ENCODE data around the gene MTHFD1L. TPM values are rescaled to one million over a fixed set of nuclear protein-coding genes. Genes with fewer than 3 reads are reported as not detected.

Gene MTHFD1L
- total and polyA plus RNA-seq, 3 experiments from 2014 or later = 5.8 to 108 (median 102) TPM

GRCh38 chr6:150922137-150922536 lies 56.6 kb downstream of the MTHFD1L start:
- no peak for DNase-seq
- H3K36me3 Mint-ChIP-seq = peaks cover 3 to 8% (median 5%) of the 10 kb centered on the region in 3 donors
- POLR2A ChIA-PET = no interaction called here
- no peaks in the 10 kb centered on the region for H3K9me3 ChIP-seq (ENCODE audit: low read length)
- no peak overlapping the region for H3K27ac Mint-ChIP-seq
- H3K36me3 ChIP-seq (ENCODE audit: insufficient read depth, low read length) = peaks cover 6% of the 10 kb centered on the region
- H3K4me1 Mint-ChIP-seq = no peaks in the 10 kb centered on the region
- no peak overlapping the region for H3K27ac ChIP-seq (ENCODE audit: low read depth, low read length)
- no peaks in the 10 kb centered on the region for H3K27me3 ChIP-seq (ENCODE audit: insufficient read depth, low read length, poor library complexity, severe bottlenecking)
- no peaks in the 10 kb centered on the region for H3K9me3 Mint-ChIP-seq
- H3K27me3 Mint-ChIP-seq = no peaks in the 10 kb centered on the region
- H3K4me3 Mint-ChIP-seq = no peak overlapping the region
- no peak overlapping the region for H3K4me3 ChIP-seq (ENCODE audit: low read length)
- CTCF ChIA-PET = no interaction called here
- no peaks in the 10 kb centered on the region for H3K4me1 ChIP-seq (ENCODE audit: insufficient read depth, low read length)

DNA sequence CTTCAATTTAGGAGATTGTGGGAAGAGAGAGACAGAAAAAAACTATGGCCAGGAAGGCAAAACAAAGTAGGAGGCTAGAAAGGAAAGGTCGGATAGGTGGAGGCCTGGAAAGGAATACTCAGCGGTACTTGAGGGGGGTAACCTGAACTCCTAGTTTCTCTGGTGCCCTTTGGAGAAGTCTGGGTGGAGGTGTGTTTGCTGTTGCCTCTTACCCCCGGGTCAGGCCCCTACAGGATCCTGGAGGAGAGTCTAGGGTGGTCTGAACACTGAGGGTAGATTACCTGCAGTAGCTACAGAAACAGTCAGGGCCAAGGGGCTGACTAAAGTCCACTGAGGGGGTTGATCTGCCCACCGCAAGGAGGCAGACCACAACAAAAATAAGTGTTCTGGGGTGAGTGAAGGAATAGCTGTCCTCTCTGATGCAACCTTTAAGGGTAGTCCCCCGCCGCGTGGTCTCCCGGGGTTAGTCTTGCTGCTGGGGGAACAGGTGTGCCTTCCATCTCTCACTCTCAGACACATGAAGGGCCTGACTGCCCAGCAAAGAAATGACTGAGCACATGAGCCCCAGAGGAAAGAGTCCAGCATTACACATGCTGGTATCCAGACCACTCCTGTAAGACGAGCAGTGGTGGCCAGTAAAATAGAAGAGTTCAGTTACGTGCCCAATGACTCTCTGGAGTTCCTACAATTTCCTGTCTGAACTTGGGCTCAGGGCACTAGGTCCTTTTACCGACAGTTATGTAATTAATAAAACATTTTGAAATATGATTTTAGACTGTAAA lies 59.5 kb downstream of the MTHFD1L start:
- no peak overlapping the region for H3K27ac ChIP-seq (ENCODE audit: low read depth, low read length)
- CTCF ChIA-PET = no interaction called here
- H3K27me3 ChIP-seq (ENCODE audit: insufficient read depth, low read length, poor library complexity, severe bottlenecking) = no peaks in the 10 kb centered on the region
- POLR2A ChIA-PET = no interaction called here
- DNase-seq = no peak
- no peaks in the 10 kb centered on the region for H3K9me3 ChIP-seq (ENCODE audit: low read length)
- H3K36me3 Mint-ChIP-seq = peaks cover 0 to 6% (median 2%) of the 10 kb centered on the region in 3 donors
- H3K27ac Mint-ChIP-seq = peak overlapping the region in 1 of 8 donors; percentile 61
- H3K9me3 Mint-ChIP-seq = no peaks in the 10 kb centered on the region
- H3K4me3 ChIP-seq (ENCODE audit: low read length) = no peak overlapping the region
- no peaks in the 10 kb centered on the region for H3K4me1 ChIP-seq (ENCODE audit: insufficient read depth, low read length)
- peaks cover 2% of the 10 kb centered on the region for H3K36me3 ChIP-seq (ENCODE audit: insufficient read depth, low read length)
- H3K27me3 Mint-ChIP-seq = no peaks in the 10 kb centered on the region
- H3K4me3 Mint-ChIP-seq = no peak overlapping the region
- no peaks in the 10 kb centered on the region for H3K4me1 Mint-ChIP-seq

GRCh38 chr6:150925590-150925928 lies 60.1 kb downstream of the MTHFD1L start:
- Histone ChIP-seq H3K36me3 (ENCODE audit: insufficient read depth, low read length) (no peaks in the 10 kb centered on the region), H3K27me3 (ENCODE audit: insufficient read depth, low read length, poor library complexity, severe bottlenecking) (no peaks in the 10 kb centered on the region), H3K27ac (ENCODE audit: low read depth, low read length) (no peak overlapping the region), H3K4me1 (ENCODE audit: insufficient read depth, low read length) (no peaks in the 10 kb centered on the region), H3K9me3 (ENCODE audit: low read length) (no peaks in the 10 kb centered on the region), H3K4me3 (ENCODE audit: low read length) (no peak overlapping the region)
- Mint-ChIP-seq H3K27me3 (no peaks in the 10 kb centered on the region), H3K27ac (no peak overlapping the region), H3K4me1 (no peaks in the 10 kb centered on the region), H3K4me3 (no peak overlapping the region), H3K9me3 (no peaks in the 10 kb centered on the region), H3K36me3 (peaks cover 0 to 6% (median 2%) of the 10 kb centered on the region in 3 donors)
- ChIA-PET POLR2A (no interaction called here), CTCF (no interaction called here)
- no peak for DNase-seq

- Histone ChIP-seq H3K27me3 (ENCODE audit: insufficient read depth, low read length, poor library complexity, severe bottlenecking) (no peaks in the 10 kb centered on the region), H3K9me3 (ENCODE audit: low read length) (no peaks in the 10 kb centered on the region), H3K27ac (ENCODE audit: low read depth, low read length) (no peak overlapping the region), H3K4me3 (ENCODE audit: low read length) (no peak overlapping the region), H3K36me3 (ENCODE audit: insufficient read depth, low read length) (no peaks in the 10 kb centered on the region), H3K4me1 (ENCODE audit: insufficient read depth, low read length) (no peaks in the 10 kb centered on the region)
- POLR2A ChIA-PET = no interaction called here
- Mint-ChIP-seq H3K36me3 (peaks cover 0 to 6% (median 2%) of the 10 kb centered on the region in 3 donors), H3K27me3 (no peaks in the 10 kb centered on the region), H3K4me1 (no peaks in the 10 kb centered on the region), H3K27ac (no peak overlapping the region), H3K9me3 (no peaks in the 10 kb centered on the region), H3K4me3 (no peak overlapping the region)
- CTCF ChIA-PET = no interaction called here
- no peak for DNase-seq
Observed at GRCh38 chr6:150925976-150926375, 60.5 kb downstream of the MTHFD1L start.

GRCh38 chr6:150928882-150929281 lies 63.4 kb downstream of the MTHFD1L start:
- DNase-seq = no peak
- no peaks in the 10 kb centered on the region for H3K9me3 ChIP-seq (ENCODE audit: low read length)
- H3K4me3 ChIP-seq (ENCODE audit: low read length) = no peak overlapping the region
- Mint-ChIP-seq H3K9me3 (no peaks in the 10 kb centered on the region), H3K4me3 (no peak overlapping the region), H3K27ac (no peak overlapping the region), H3K4me1 (no peaks in the 10 kb centered on the region), H3K36me3 (peaks cover 0 to 3% (median 1%) of the 10 kb centered on the region in 3 donors), H3K27me3 (no peaks in the 10 kb centered on the region)
- ChIA-PET CTCF (interaction anchor here (1.0 kb wide), 1 partner anchor 9 kb away, joined by 3 read pairs; no protein-coding TSS in a partner anchor), POLR2A (no interaction called here)
- no peaks in the 10 kb centered on the region for H3K4me1 ChIP-seq (ENCODE audit: insufficient read depth, low read length)
- H3K27ac ChIP-seq (ENCODE audit: low read depth, low read length) = no peak overlapping the region
- no peaks in the 10 kb centered on the region for H3K36me3 ChIP-seq (ENCODE audit: insufficient read depth, low read length)
- H3K27me3 ChIP-seq (ENCODE audit: insufficient read depth, low read length, poor library complexity, severe bottlenecking) = no peaks in the 10 kb centered on the region

GRCh38 chr6:150929416-150929815 lies 63.9 kb downstream of the MTHFD1L start:
- Mint-ChIP-seq H3K9me3 (no peaks in the 10 kb centered on the region), H3K27me3 (no peaks in the 10 kb centered on the region)
- no peaks in the 10 kb centered on the region for H3K36me3 ChIP-seq (ENCODE audit: insufficient read depth, low read length)

DNA sequence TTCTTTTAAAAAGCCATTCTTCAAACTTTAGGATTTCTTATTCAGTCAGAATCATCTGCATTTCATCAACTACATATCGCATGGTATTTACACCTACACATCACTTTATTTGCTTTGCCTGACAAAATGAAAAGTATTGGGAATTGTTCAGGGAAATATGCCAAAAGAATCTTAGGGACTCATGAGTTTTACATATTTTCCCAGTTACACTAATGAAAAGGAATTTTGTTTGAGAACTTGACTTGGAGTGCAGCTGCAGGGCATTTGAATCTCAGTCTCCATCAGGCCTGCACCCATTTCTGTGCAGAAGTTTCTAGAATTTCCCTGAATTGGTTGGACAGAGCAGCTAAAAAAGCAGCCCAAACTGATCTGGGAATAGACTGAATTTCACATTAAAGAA lies 65.3 kb downstream of the MTHFD1L start:
- H3K36me3 ChIP-seq (ENCODE audit: insufficient read depth, low read length) = no peaks in the 10 kb centered on the region
- H3K4me3 ChIP-seq (ENCODE audit: low read length) = no peak overlapping the region
- H3K27me3 ChIP-seq (ENCODE audit: insufficient read depth, low read length, poor library complexity, severe bottlenecking) = no peaks in the 10 kb centered on the region
- no peak overlapping the region for H3K27ac ChIP-seq (ENCODE audit: low read depth, low read length)
- no peaks in the 10 kb centered on the region for H3K4me1 Mint-ChIP-seq
- no peak for DNase-seq
- peaks cover 0 to 9% (median 1%) of the 10 kb centered on the region in 3 donors for H3K36me3 Mint-ChIP-seq
- no peak overlapping the region for H3K4me3 Mint-ChIP-seq
- H3K4me1 ChIP-seq (ENCODE audit: insufficient read depth, low read length) = no peaks in the 10 kb centered on the region
- ChIA-PET POLR2A (no interaction called here), CTCF (no interaction called here)
- no peaks in the 10 kb centered on the region for H3K9me3 ChIP-seq (ENCODE audit: low read length)
- no peak overlapping the region for H3K27ac Mint-ChIP-seq
- no peaks in the 10 kb centered on the region for H3K27me3 Mint-ChIP-seq
- H3K9me3 Mint-ChIP-seq = no peaks in the 10 kb centered on the region

More at GRCh38 chr6:150929416-150929815, 63.9 kb downstream of the MTHFD1L start:
- no peak overlapping the region for H3K4me3 ChIP-seq (ENCODE audit: low read length)
- H3K27ac ChIP-seq (ENCODE audit: low read depth, low read length) = no peak overlapping the region
- H3K27me3 ChIP-seq (ENCODE audit: insufficient read depth, low read length, poor library complexity, severe bottlenecking) = no peaks in the 10 kb centered on the region
- no peaks in the 10 kb centered on the region for H3K4me1 ChIP-seq (ENCODE audit: insufficient read depth, low read length)
- H3K9me3 ChIP-seq (ENCODE audit: low read length) = no peaks in the 10 kb centered on the region
- Mint-ChIP-seq H3K4me3 (no peak overlapping the region), H3K27ac (no peak overlapping the region), H3K4me1 (no peaks in the 10 kb centered on the region), H3K36me3 (peaks cover 0 to 6% (median 1%) of the 10 kb centered on the region in 3 donors)
- CTCF ChIA-PET = interaction anchor here (1.0 kb wide), 1 partner anchor 8 kb away, joined by 3 read pairs; no protein-coding TSS in a partner anchor
- DNase-seq = no peak
- POLR2A ChIA-PET = no interaction called here

DNA sequence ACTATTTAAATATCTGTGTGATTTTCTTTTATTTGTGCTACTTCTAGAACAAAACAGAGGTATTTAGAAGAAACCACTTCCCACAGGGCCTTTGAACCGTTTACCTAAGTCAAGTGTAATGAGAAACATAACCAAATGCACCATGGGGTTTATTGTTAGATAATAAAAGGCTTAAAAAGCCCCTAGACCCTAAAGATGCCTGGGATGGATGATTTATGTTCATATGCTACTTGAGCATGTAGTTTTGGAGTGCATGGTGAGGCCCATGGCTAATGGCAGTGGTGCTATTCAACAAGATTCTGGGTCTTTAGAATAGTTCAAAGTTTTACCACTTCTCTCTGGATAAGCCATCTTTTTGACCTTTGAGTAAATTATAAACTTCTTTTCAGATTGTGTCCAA lies 65.9 kb downstream of the MTHFD1L start:
- Histone ChIP-seq H3K27ac (ENCODE audit: low read depth, low read length) (no peak overlapping the region), H3K9me3 (ENCODE audit: low read length) (no peaks in the 10 kb centered on the region), H3K4me1 (ENCODE audit: insufficient read depth, low read length) (no peaks in the 10 kb centered on the region), H3K27me3 (ENCODE audit: insufficient read depth, low read length, poor library complexity, severe bottlenecking) (no peaks in the 10 kb centered on the region), H3K4me3 (ENCODE audit: low read length) (no peak overlapping the region), H3K36me3 (ENCODE audit: insufficient read depth, low read length) (no peaks in the 10 kb centered on the region)
- Mint-ChIP-seq H3K36me3 (peaks cover 0 to 9% (median 0%) of the 10 kb centered on the region in 3 donors), H3K4me1 (no peaks in the 10 kb centered on the region), H3K9me3 (no peaks in the 10 kb centered on the region), H3K27me3 (no peaks in the 10 kb centered on the region), H3K27ac (no peak overlapping the region), H3K4me3 (no peak overlapping the region)
- ChIA-PET CTCF (no interaction called here), POLR2A (no interaction called here)
- no peak for DNase-seq

Data from CD8-positive, alpha-beta memory T cell (primary cell).